Upper lobe of left lung (tissue), 6 donors: Measurements from ENCODE around the gene MYO1E. TPM values are rescaled to one million over a fixed set of nuclear protein-coding genes. Genes with fewer than 3 reads are reported as not detected.
A peak's percentile ranks its signal among the peaks of the same experiment; 100 is the strongest.

Experiments used
- ATAC-seq, 2 donors: fragments of 200-7000 bp; cut with Tn5 transposase; one replicate each; pipeline ENCODE4 v1.9.1; 2022; ENCODE audit warnings: mild to moderate bottlenecking in 2 of 2, moderate library complexity in 2 of 2; ENCODE audit not compliant: low FRiP score in 2 of 2
- DNase-seq, 2 donors: peaks; one replicate each; pipeline ENCODE4 v3.0.0-alpha.2; 2019 to 2020
- H3K27ac ChIP-seq, 4 donors: fragments of 200-600 bp; sonication (generic); one replicate each; pipeline ENCODE4 v1.5.1; 2016 to 2019
- H3K27me3 ChIP-seq, 4 donors: fragments of 200-600 bp; sonication (generic); one replicate each; pipeline ENCODE4 v1.5.1; 2017 to 2019
- H3K36me3 ChIP-seq, 4 donors: fragments of 200-600 bp; sonication (generic); one replicate each; pipeline ENCODE4 v1.5.1; 2016 to 2019
- H3K4me1 ChIP-seq, 4 donors: fragments of 200-600 bp; sonication (generic); one replicate each; pipeline ENCODE4 v1.5.1; 2018 to 2019
- H3K4me3 ChIP-seq, 4 donors: fragments of 200-600 bp; sonication (generic); one replicate each; pipeline ENCODE4 v1.5.1; 2017 to 2019; ENCODE audit warnings: mild to moderate bottlenecking in 2 of 4, moderate library complexity in 1 of 4
- H3K9me3 ChIP-seq, 4 donors: fragments of 200-600 bp; sonication (generic); one replicate each; pipeline ENCODE4 v1.5.1; 2018 to 2019
- EP300 ChIP-seq, 4 donors: sonication (generic); formaldehyde crosslinking; IDR thresholded peaks; one replicate each; pipeline ENCODE4 v1.5.1; 2017; ENCODE audit warnings: antibody characterized with exemption in 4 of 4, control low read depth in 2 of 4
- POLR2A ChIP-seq, 4 donors: fragments of 450-650 bp; IDR thresholded peaks; one replicate each; pipeline ENCODE4 v1.5.1; 2016 to 2017; ENCODE audit warnings: antibody characterized with exemption in 4 of 4, mild to moderate bottlenecking in 2 of 4
- POLR2AphosphoS5 ChIP-seq, 2 donors: sonication (generic); formaldehyde crosslinking; IDR thresholded peaks; one replicate each; pipeline ENCODE4 v1.5.1; 2017; ENCODE audit warnings: antibody characterized with exemption in 2 of 2
- WGBS, 2 donors: methylation state at CpG; one replicate each; pipeline ENCODE4 v1.1.5; 2017 to 2018; 5-methylcytosine and 5-hydroxymethylcytosine counted together
- total RNA-seq, 6 donors: library from RNA; depleted of rRNA in 4 of 6; stranded (reverse); fragments of >200 nt in 4 of 6; gene quantifications; one replicate each; pipeline versions ENCODE4 v1.1.0 to v1.2.1, GENCODE V29; 2016 to 2021
- TF ChIP-seq, protein P1 (sequence below), 6 experiments: fragments of 450-650 bp in 4 of 6; fragments of 200-600 bp in 2 of 6; sonication (generic) in 2 of 6; IDR thresholded peaks; one replicate each; pipeline ENCODE4 v1.5.1; 2016 to 2019; ENCODE audit warnings: antibody characterized with exemption in 6 of 6
- donor health status: DM: no; HTN: no; CAD: no; lungs with moderate emphysema.
- donor health status: DM: no; HTN: yes; CAD: no; lungs with severe emphysema.

Gene MYO1E
- total RNA-seq, 6 donors from 2014 or later: 39.7 to 161 (median 71.9) TPM

DNA sequence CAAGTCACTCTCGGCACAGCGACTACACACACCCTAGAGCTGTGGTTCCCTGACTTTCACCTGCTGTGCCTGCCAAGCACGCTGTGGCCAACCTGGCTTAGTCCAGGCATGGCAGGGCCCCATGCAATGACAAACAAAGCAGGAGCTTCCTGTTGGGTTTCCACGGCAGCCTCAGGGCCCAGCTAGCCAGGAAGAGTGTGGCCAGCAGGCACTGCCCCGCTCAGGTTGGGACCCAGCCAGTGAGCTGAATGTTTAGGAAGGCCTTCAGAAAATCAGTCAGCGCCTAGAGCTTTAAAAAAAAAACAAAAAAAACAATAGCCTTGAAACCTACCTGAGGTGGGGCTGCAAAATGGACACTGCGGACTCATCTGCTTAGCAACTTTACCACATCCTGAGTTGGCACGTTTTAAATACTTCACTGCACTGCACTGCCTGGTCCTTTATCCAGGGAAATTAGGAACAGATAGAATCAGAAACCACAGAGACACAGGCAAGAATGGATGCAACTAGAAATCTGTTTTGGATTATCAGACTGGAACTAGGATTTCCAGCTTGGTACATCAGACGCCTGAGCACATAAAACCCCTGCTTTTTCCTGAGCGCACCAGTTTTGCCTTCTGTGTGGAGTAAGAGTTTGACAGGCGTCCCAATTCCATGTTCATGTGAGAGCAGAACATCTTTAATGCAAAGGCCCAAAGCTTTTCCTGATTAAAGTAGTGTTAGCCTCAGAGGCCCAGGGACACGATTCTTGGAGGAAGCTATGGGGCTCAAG, 202.2 kb downstream of the MYO1E start:
- Histone ChIP-seq H3K27me3 (no peaks in the 10 kb centered on the region), H3K4me3 (no peak overlapping the region), H3K36me3 (peaks cover 0 to 13% (median 6%) of the 10 kb centered on the region in 4 donors), H3K9me3 (no peaks in the 10 kb centered on the region), H3K4me1 (peaks cover 7 to 21% (median 18%) of the 10 kb centered on the region in 4 donors), H3K27ac (peak overlapping the region; percentile 50 to 82 (median 68))
- ATAC-seq: peak; percentile 8 to 24
- DNase-seq: peak in 1 of 2 donors; percentile 50
- 63 to 75% methylated on average over 11 to 12 of the region's 12 CpGs for WGBS, 2 donors
- TF ChIP-seq POLR2A (IDR thresholded peaks at IDR 0.05) (no peak), POLR2AphosphoS5 (IDR thresholded peaks at IDR 0.05) (no peak), EP300 (IDR thresholded peaks at IDR 0.05) (no peak)
- TF ChIP-seq, protein P1, sequence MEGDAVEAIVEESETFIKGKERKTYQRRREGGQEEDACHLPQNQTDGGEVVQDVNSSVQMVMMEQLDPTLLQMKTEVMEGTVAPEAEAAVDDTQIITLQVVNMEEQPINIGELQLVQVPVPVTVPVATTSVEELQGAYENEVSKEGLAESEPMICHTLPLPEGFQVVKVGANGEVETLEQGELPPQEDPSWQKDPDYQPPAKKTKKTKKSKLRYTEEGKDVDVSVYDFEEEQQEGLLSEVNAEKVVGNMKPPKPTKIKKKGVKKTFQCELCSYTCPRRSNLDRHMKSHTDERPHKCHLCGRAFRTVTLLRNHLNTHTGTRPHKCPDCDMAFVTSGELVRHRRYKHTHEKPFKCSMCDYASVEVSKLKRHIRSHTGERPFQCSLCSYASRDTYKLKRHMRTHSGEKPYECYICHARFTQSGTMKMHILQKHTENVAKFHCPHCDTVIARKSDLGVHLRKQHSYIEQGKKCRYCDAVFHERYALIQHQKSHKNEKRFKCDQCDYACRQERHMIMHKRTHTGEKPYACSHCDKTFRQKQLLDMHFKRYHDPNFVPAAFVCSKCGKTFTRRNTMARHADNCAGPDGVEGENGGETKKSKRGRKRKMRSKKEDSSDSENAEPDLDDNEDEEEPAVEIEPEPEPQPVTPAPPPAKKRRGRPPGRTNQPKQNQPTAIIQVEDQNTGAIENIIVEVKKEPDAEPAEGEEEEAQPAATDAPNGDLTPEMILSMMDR (IDR thresholded peaks at IDR 0.05): no peak

GRCh38 chr15:59169251-59169708, 203.4 kb downstream of the MYO1E start:
- Histone ChIP-seq H3K9me3 (no peaks in the 10 kb centered on the region), H3K4me1 (peaks cover 0 to 16% (median 10%) of the 10 kb centered on the region in 4 donors), H3K27ac (peak overlapping the region; percentile 50 to 82 (median 68)), H3K27me3 (no peaks in the 10 kb centered on the region), H3K36me3 (peaks cover 0 to 13% (median 6%) of the 10 kb centered on the region in 4 donors), H3K4me3 (no peak overlapping the region)
- WGBS, 2 donors: 73 to 83% methylated on average over 3 of the region's 3 CpGs
- TF ChIP-seq, protein P1 (IDR thresholded peaks at IDR 0.05): no peak
- TF ChIP-seq POLR2AphosphoS5 (IDR thresholded peaks at IDR 0.05): no peak
- no peak for TF ChIP-seq POLR2A (IDR thresholded peaks at IDR 0.05)
- peak in 1 of 4 donors; percentile 22 for TF ChIP-seq EP300 (IDR thresholded peaks at IDR 0.05)
- peak in 1 of 2 donors; percentile 78 for ATAC-seq
- DNase-seq: no peak

GRCh38 chr15:59168536-59168935, 204.1 kb downstream of the MYO1E start:
- ATAC-seq (peak in 1 of 2 donors; percentile 27), DNase-seq (peak in 1 of 2 donors; percentile 42)
- Histone ChIP-seq H3K27me3 (no peaks in the 10 kb centered on the region), H3K4me1 (peaks cover 0 to 16% (median 10%) of the 10 kb centered on the region in 4 donors), H3K9me3 (no peaks in the 10 kb centered on the region), H3K36me3 (peaks cover 0 to 13% (median 6%) of the 10 kb centered on the region in 4 donors), H3K27ac (peak overlapping the region in 2 of 4 donors; percentile 31 to 71), H3K4me3 (no peak overlapping the region)
- WGBS, 2 donors: 81 to 82% methylated on average over 7 of the region's 7 CpGs
- TF ChIP-seq POLR2AphosphoS5 (IDR thresholded peaks at IDR 0.05) (no peak), EP300 (IDR thresholded peaks at IDR 0.05) (no peak), POLR2A (IDR thresholded peaks at IDR 0.05) (no peak)
- TF ChIP-seq, protein P1 (IDR thresholded peaks at IDR 0.05): no peak

DNA sequence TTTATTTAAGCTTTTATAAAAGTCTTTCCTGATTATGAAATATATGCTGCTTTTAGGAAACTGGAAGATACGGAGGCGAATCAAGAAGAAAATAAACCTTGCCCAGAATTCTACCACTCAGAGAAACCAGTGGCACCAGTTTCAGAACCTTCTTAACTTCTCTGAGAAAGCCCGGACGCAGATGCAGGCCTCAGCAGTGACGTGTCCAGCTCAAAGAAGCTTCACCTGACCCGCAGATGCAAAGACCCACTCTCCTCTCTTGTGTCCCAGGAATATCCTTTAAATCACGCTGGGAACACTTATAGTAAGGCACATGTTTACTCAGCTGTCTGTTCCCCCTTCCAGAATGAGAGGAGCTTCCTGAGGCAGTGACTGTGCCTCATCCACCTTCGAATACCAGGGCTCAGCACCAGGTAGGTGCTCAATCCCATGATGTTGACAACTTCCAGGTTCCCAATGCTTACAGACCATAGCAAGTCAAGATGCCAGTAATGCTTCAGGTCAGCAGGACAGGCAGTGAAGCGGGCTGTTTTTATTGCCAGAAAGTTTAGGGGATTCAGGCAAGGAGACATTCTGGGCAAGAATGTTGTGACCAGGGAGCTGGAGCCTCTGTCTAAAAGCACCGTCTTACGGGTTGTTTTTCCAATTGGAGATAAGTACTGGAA, 205.9 kb downstream of the MYO1E start:
- Histone ChIP-seq H3K9me3 (no peaks in the 10 kb centered on the region), H3K27me3 (no peaks in the 10 kb centered on the region), H3K27ac (peak overlapping the region in 2 of 4 donors; percentile 55 to 72), H3K4me3 (no peak overlapping the region), H3K36me3 (peaks cover 0 to 22% (median 6%) of the 10 kb centered on the region in 4 donors), H3K4me1 (peaks cover 0 to 16% (median 10%) of the 10 kb centered on the region in 4 donors)
- WGBS, 2 donors: 51 to 75% methylated on average over 10 to 11 of the region's 11 CpGs
- TF ChIP-seq, protein P1 (IDR thresholded peaks at IDR 0.05): no peak
- TF ChIP-seq EP300 (IDR thresholded peaks at IDR 0.05) (no peak), POLR2A (IDR thresholded peaks at IDR 0.05) (no peak), POLR2AphosphoS5 (IDR thresholded peaks at IDR 0.05) (no peak)
- ATAC-seq (peak in 1 of 2 donors; percentile 19), DNase-seq (peak in 1 of 2 donors; percentile 68)
